HG03135 (cell line): ENCODE measurements around the gene MARCO.
"Not testable (repeated sequence)": the region's sequence is repeated elsewhere in the genome, so short reads cannot be mapped to it uniquely, and the experiment has no call there.

ENCODE experiments used
- ATAC-seq: cut with Tn5 transposase; IDR thresholded peaks from one replicate; pipeline ENCODE4 v1.9.1; 2021; ENCODE audit warnings: mild to moderate bottlenecking, moderate library complexity; ENCODE audit not compliant: unreplicated experiment

The MARCO gene

GRCh38 chr2:119026890-119027289 is 84.9 kb downstream of the MARCO start:
- no peak for ATAC-seq

GRCh38 chr2:119028327-119029174 is 86.6 kb downstream of the MARCO start:
- no peak for ATAC-seq

DNA sequence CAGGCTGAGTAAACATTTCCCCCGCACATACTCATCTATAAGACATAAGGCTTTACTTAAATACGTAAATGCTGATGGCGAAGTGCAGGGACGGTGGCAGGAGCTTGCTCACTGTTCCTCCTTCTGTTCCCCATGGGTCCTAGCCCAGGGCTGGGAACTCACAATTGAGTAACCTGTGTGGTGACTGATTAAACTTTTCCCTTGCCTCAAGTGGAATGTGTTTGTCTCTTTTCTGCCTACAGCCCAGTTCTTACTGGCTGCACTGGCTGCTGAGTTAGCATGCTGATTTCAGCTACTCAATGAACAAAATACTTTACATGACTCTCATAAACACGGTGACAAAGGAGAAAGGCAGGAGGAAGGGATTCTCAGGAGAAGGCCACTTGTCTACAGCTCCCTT is 87.3 kb downstream of the MARCO start:
- ATAC-seq = no peak

- not testable (repeated sequence) for ATAC-seq
Measured at GRCh38 chr2:119037922-119038321, 95.9 kb downstream of the MARCO start.

GRCh38 chr2:119040730-119041129 is 98.7 kb downstream of the MARCO start:
- ATAC-seq = no peak
